CD14-positive monocyte (primary cell): ENCODE measurements around the gene SIX1. TPM values are rescaled to one million over a fixed set of nuclear protein-coding genes. Genes with fewer than 3 reads are reported as not detected.

Source experiments
- DNase-seq, 3 donors: peaks; one replicate each; pipeline ENCODE4 v3.0.0-alpha.2; 2011 to 2022
- H2AFZ ChIP-seq: 2 replicates; pipeline ENCODE4 v1.6.0; 2012; ENCODE audit warnings: mild to moderate bottlenecking, low read depth, low read length, inconsistent platforms; ENCODE audit not compliant: insufficient read depth, poor library complexity, severe bottlenecking
- H3K27ac ChIP-seq, 2 donors: 1 replicate in 1 of 2; 2 replicates in 1 of 2; pipeline ENCODE4 v1.5.1; 2012 to 2013; ENCODE audit warnings: low read length in 2 of 2, control low read depth in 1 of 2, inconsistent platforms in 1 of 2, low read depth in 1 of 2, mild to moderate bottlenecking in 1 of 2
- H3K27me3 ChIP-seq, 2 donors: one replicate each; pipeline versions ENCODE4 v1.6.0 to v1.6.1; 2011 to 2013; ENCODE audit warnings: low read length in 2 of 2; ENCODE audit not compliant: control insufficient read depth in 2 of 2, insufficient read depth in 2 of 2
- H3K36me3 ChIP-seq, 2 donors: replicated peaks in 1 of 2; 1 replicate in 1 of 2; 2 replicates in 1 of 2; pipeline versions ENCODE4 v1.5.1 to v1.6.1; 2012 to 2013; ENCODE audit warnings: low read length in 2 of 2, control low read depth in 1 of 2, inconsistent platforms in 1 of 2, mild to moderate bottlenecking in 1 of 2; ENCODE audit not compliant: insufficient read depth in 2 of 2, control insufficient read depth in 1 of 2
- H3K4me1 ChIP-seq, 2 donors: 1 replicate in 1 of 2; 2 replicates in 1 of 2; pipeline versions ENCODE4 v1.5.1 to v1.6.1; 2012 to 2013; ENCODE audit warnings: low read length in 2 of 2, control low read depth in 1 of 2, inconsistent platforms in 1 of 2, mild to moderate bottlenecking in 1 of 2, moderate library complexity in 1 of 2; ENCODE audit not compliant: insufficient read depth in 2 of 2, control insufficient read depth in 1 of 2
- H3K4me2 ChIP-seq: replicated peaks from 2 replicates; pipeline ENCODE3; 2012; ENCODE audit warnings: low read length, moderate library complexity, mild to moderate bottlenecking; ENCODE audit not compliant: poor library complexity, severe bottlenecking; ENCODE audit errors: extremely low read depth
- H3K4me3 ChIP-seq, 3 experiments: fragments of 200-600 bp in 1 of 3; sonication (generic) in 1 of 3; replicated peaks in 1 of 3; 1 replicate in 2 of 3; 2 replicates in 1 of 3; pipeline ENCODE4 v1.5.1; 2011 to 2013; ENCODE audit warnings: low read length in 3 of 3, mild to moderate bottlenecking in 3 of 3, control low read depth in 2 of 3, low read depth in 2 of 3, inconsistent platforms in 1 of 3, moderate library complexity in 1 of 3
- H3K79me2 ChIP-seq: 2 replicates; pipeline ENCODE4 v1.6.0; 2012; ENCODE audit warnings: mild to moderate bottlenecking, control low read depth, inconsistent platforms, low read length, moderate library complexity; ENCODE audit not compliant: insufficient read depth
- H3K9ac ChIP-seq: 2 replicates; pipeline ENCODE4 v1.6.0; 2017; ENCODE audit warnings: low read length, mild to moderate bottlenecking; ENCODE audit not compliant: insufficient read depth, poor library complexity, severe bottlenecking
- H3K9me3 ChIP-seq, 2 donors: replicated peaks in 1 of 2; 1 replicate in 1 of 2; 2 replicates in 1 of 2; pipeline versions ENCODE4 v1.5.1 to v1.6.1; 2012 to 2013; ENCODE audit warnings: low read length in 2 of 2, control low read depth in 1 of 2; ENCODE audit not compliant: control insufficient read depth in 1 of 2, insufficient read depth in 1 of 2
- H4K20me1 ChIP-seq: 2 replicates; pipeline ENCODE4 v1.6.0; 2012; ENCODE audit warnings: mild to moderate bottlenecking, low read length, control low read depth, moderate library complexity; ENCODE audit not compliant: insufficient read depth
- H3K27ac Mint-ChIP-seq, 7 donors: one replicate each; pipeline ENCODE4 v1.8.0; 2020; ENCODE audit warnings: mild to moderate bottlenecking in 7 of 7, mixed read lengths in 7 of 7, moderate library complexity in 6 of 7, inconsistent platforms in 2 of 7
- H3K27me3 Mint-ChIP-seq, 3 donors: one replicate each; pipeline ENCODE4 v1.8.0; 2021 to 2022; ENCODE audit warnings: low read depth in 3 of 3, mild to moderate bottlenecking in 3 of 3, mixed read lengths in 3 of 3, moderate library complexity in 3 of 3, inconsistent platforms in 1 of 3
- H3K36me3 Mint-ChIP-seq, 2 donors: one replicate each; pipeline ENCODE4 v1.8.0; 2020; ENCODE audit warnings: mixed read lengths in 2 of 2, inconsistent platforms in 1 of 2, mild to moderate bottlenecking in 1 of 2
- H3K4me1 Mint-ChIP-seq: one replicate; pipeline ENCODE4 v1.8.0; 2020; ENCODE audit warnings: mild to moderate bottlenecking, mixed read lengths
- H3K4me3 Mint-ChIP-seq, 2 donors: one replicate each; pipeline ENCODE4 v1.8.0; 2020; ENCODE audit warnings: mild to moderate bottlenecking in 2 of 2, mixed read lengths in 2 of 2, moderate library complexity in 1 of 2
- H3K9me3 Mint-ChIP-seq, 7 donors: one replicate each; pipeline ENCODE4 v1.8.0; 2020 to 2022; ENCODE audit warnings: mixed read lengths in 7 of 7, mild to moderate bottlenecking in 6 of 7, moderate library complexity in 6 of 7, inconsistent platforms in 2 of 7
- WGBS: methylation state at CpG from one replicate; pipeline ENCODE4 v1.1.5; 2013; ENCODE audit warnings: missing lambda C conversion rate; ENCODE audit not compliant: insufficient coverage; 5-methylcytosine and 5-hydroxymethylcytosine counted together
- intact Hi-C, 2 donors: fragments of 100-400 bp; cut with micrococcal nuclease; formaldehyde crosslinking; loops; one replicate each; pipeline versions ENCODE4 v1.15.0 to v1.15.1; 2023
- polyA plus RNA-seq, 3 donors: library from polyadenylated mRNA; depleted of rRNA in 1 of 3; unstranded in 2 of 3; stranded (reverse) in 1 of 3; fragments of 300-500 nt in 2 of 3; fragments of >200 nt in 1 of 3; fragmentation: Illumina TruSeq in 2 of 3; gene quantifications; 1 replicate in 2 of 3; 2 replicates in 1 of 3; pipeline ENCODE4 v1.2.3, GENCODE V29; 2012 to 2021
- TF ChIP-seq, protein P1 (sequence below): fragments of 200-600 bp; IDR thresholded peaks from one replicate; pipeline ENCODE4 v1.8.0; 2022; ENCODE audit warnings: antibody characterized with exemption, mild to moderate bottlenecking

SIX1 gene
- polyA plus RNA-seq, 3 donors: not detected

DNA sequence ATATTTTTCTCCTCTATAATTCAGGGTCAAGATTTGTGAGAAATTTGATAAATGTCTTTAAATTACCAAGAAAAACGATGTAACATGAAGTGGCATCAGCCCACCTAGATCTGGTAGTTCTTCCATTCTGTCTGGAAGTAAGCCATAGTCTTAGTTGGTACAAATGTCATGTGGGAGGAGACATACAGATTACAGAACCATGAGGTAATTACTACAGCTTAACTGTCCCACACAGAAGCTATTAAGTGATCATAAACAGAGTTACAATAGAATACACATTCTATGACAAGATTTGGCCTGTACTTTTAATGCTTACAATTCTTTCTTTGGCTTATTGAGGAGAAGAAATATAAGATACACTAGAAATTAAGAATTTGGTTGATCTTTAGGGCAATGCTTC, 13.7 kb upstream of the SIX1 start:
- Histone ChIP-seq H3K9me3 (peaks cover 0 to 10% of the 10 kb centered on the region in 2 donors), H3K4me2 (no peak overlapping the region), H3K27me3 (peaks cover 31 to 68% of the 10 kb centered on the region in 2 donors), H3K27ac (no peak overlapping the region), H3K36me3 (no peaks in the 10 kb centered on the region), H3K4me3 (no peak overlapping the region), H3K4me1 (peaks cover 2 to 8% of the 10 kb centered on the region in 2 donors), H3K9ac (no peak overlapping the region), H4K20me1 (no peaks in the 10 kb centered on the region), H3K79me2 (no peaks in the 10 kb centered on the region), H2AFZ (no peak overlapping the region)
- Mint-ChIP-seq H3K27ac (no peak overlapping the region), H3K9me3 (peaks cover 0 to 7% (median 3%) of the 10 kb centered on the region in 7 donors), H3K36me3 (peaks cover 0 to 3% of the 10 kb centered on the region in 2 donors), H3K4me3 (peak overlapping the region in 1 of 2 donors; percentile 14), H3K4me1 (peaks cover 8% of the 10 kb centered on the region), H3K27me3 (peaks cover 49 to 72% (median 54%) of the 10 kb centered on the region in 3 donors)
- WGBS: no CpG with 5 or more reads among the region's 1 CpG
- DNase-seq: no peak
- intact Hi-C loops: no loop called here
- TF ChIP-seq, protein P1, sequence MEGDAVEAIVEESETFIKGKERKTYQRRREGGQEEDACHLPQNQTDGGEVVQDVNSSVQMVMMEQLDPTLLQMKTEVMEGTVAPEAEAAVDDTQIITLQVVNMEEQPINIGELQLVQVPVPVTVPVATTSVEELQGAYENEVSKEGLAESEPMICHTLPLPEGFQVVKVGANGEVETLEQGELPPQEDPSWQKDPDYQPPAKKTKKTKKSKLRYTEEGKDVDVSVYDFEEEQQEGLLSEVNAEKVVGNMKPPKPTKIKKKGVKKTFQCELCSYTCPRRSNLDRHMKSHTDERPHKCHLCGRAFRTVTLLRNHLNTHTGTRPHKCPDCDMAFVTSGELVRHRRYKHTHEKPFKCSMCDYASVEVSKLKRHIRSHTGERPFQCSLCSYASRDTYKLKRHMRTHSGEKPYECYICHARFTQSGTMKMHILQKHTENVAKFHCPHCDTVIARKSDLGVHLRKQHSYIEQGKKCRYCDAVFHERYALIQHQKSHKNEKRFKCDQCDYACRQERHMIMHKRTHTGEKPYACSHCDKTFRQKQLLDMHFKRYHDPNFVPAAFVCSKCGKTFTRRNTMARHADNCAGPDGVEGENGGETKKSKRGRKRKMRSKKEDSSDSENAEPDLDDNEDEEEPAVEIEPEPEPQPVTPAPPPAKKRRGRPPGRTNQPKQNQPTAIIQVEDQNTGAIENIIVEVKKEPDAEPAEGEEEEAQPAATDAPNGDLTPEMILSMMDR: no peak

DNA sequence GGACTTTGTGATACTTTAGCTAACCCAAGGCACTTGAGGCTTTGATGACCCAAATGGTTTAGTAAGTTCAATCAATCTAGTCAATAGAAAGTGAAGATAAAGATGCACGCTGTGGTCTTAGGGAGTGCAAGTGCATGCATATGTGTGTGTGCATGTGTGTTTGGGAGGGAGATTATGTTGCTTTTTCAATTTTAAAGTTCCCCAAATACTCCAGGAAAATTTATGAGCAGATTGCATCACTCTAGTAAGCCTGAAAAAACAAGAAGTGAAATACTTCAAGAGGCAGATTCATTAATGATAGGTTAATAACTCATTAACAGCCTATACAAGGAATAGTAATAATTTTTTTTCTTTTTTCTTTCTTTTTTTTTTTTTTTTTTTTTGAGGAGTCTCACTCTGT, 12.4 kb upstream of the SIX1 start:
- TF ChIP-seq, protein P1: no peak
- H3K36me3 Mint-ChIP-seq: peaks cover 3 to 7% of the 10 kb centered on the region in 2 donors
- intact Hi-C loops: no loop called here
- Histone ChIP-seq H2AFZ (no peak overlapping the region), H3K27me3 (peaks cover 39 to 74% of the 10 kb centered on the region in 2 donors), H3K9me3 (peaks cover 0 to 18% of the 10 kb centered on the region in 2 donors), H3K27ac (no peak overlapping the region), H3K79me2 (no peaks in the 10 kb centered on the region), H3K9ac (no peak overlapping the region), H4K20me1 (no peaks in the 10 kb centered on the region), H3K4me1 (peaks cover 15% of the 10 kb centered on the region in 2 donors), H3K4me3 (no peak overlapping the region), H3K36me3 (no peaks in the 10 kb centered on the region), H3K4me2 (no peak overlapping the region)
- H3K27ac Mint-ChIP-seq: no peak overlapping the region
- no peak for DNase-seq
- H3K4me3 Mint-ChIP-seq: no peak overlapping the region
- H3K27me3 Mint-ChIP-seq: peaks cover 58 to 77% (median 63%) of the 10 kb centered on the region in 3 donors
- WGBS: 0% methylated on average over 1 of the region's 1 CpG
- H3K4me1 Mint-ChIP-seq: peaks cover 18% of the 10 kb centered on the region
- peaks cover 0 to 14% (median 10%) of the 10 kb centered on the region in 7 donors for H3K9me3 Mint-ChIP-seq
